Epithelial cell of esophagus (primary cell): ENCODE data around the gene SLC30A7.
"Not testable (repeated sequence)": the region's sequence is repeated elsewhere in the genome, so short reads cannot be mapped to it uniquely, and the experiment has no call there.

Source experiments
- DNase-seq: peaks from one replicate; pipeline ENCODE4 v3.0.0; 2010; ENCODE audit warnings: low read depth
- H3K4me3 ChIP-seq: 2 replicates; pipeline ENCODE4 v1.5.1; 2011; ENCODE audit warnings: mild to moderate bottlenecking, low read length, control low read depth
- CTCF ChIP-seq: IDR thresholded peaks from 2 replicates; pipeline ENCODE4 v1.5.1; 2011; ENCODE audit warnings: low read depth, mild to moderate bottlenecking, low read length, control low read depth, inconsistent platforms; ENCODE audit not compliant: insufficient read depth; ENCODE audit errors: missing control alignments

SLC30A7 gene

GRCh38 chr1:100950337-100950736 lies 54.4 kb downstream of the SLC30A7 start:
- no peak for TF ChIP-seq CTCF
- DNase-seq = no peak

GRCh38 chr1:100950781-100951180 lies 54.9 kb downstream of the SLC30A7 start:
- no peak overlapping the region for H3K4me3 ChIP-seq
- DNase-seq = peak; percentile 9
- TF ChIP-seq CTCF = no peak

More at GRCh38 chr1:100950337-100950736, 54.4 kb downstream of the SLC30A7 start:
- no peak overlapping the region for H3K4me3 ChIP-seq

GRCh38 chr1:100952104-100952745 lies 56.3 kb downstream of the SLC30A7 start:
- peak; percentile 51 for DNase-seq
- H3K4me3 ChIP-seq = no peak overlapping the region
- TF ChIP-seq CTCF = no peak

- H3K4me3 ChIP-seq = not testable (repeated sequence)
- peak; percentile 78 for DNase-seq
Observed at GRCh38 chr1:100952970-100953369, 57.1 kb downstream of the SLC30A7 start.

GRCh38 chr1:100953960-100954730 lies 58.3 kb downstream of the SLC30A7 start:
- no peak for TF ChIP-seq CTCF
- no peak overlapping the region for H3K4me3 ChIP-seq
- DNase-seq = no peak

- no peak overlapping the region for H3K4me3 ChIP-seq
- peak; percentile 48 for DNase-seq
- TF ChIP-seq CTCF = no peak
Observed at GRCh38 chr1:100955322-100955721, 59.4 kb downstream of the SLC30A7 start.

- DNase-seq = peak; percentile 40
- no peak overlapping the region for H3K4me3 ChIP-seq
- no peak for TF ChIP-seq CTCF
Observed at GRCh38 chr1:100959502-100960060, 63.7 kb downstream of the SLC30A7 start.
